Brain microvascular endothelial cell (primary cell): ENCODE measurements around the gene TECPR1.

Experiments
- DNase-seq: peaks from one replicate; pipeline ENCODE4 v3.0.0-alpha.2; 2020
- H3K27ac ChIP-seq: fragments of 250-450 bp; sonication (Bioruptor Pico); 2 replicates; pipeline ENCODE4 v1.5.1; 2020; ENCODE audit warnings: mild to moderate bottlenecking, moderate library complexity
- H3K27me3 ChIP-seq: fragments of 250-450 bp; sonication (Bioruptor Pico); replicated peaks from 2 replicates; pipeline ENCODE4 v1.5.1; 2020; ENCODE audit warnings: mild to moderate bottlenecking
- H3K36me3 ChIP-seq: fragments of 250-450 bp; sonication (Bioruptor Pico); replicated peaks from 2 replicates; pipeline ENCODE4 v1.5.1; 2020; ENCODE audit warnings: mild to moderate bottlenecking
- H3K4me3 ChIP-seq: 2 replicates; pipeline ENCODE4 v1.5.1; 2011; ENCODE audit warnings: low read depth, mild to moderate bottlenecking, control low read depth, low read length, moderate library complexity
- in situ Hi-C: cut with HindIII; loops from 2 replicates; pipeline ENCODE4 v1.10.0; 2017; ENCODE audit warnings: low sequenced_read_pairs, low pct_ligation_motif_present
- TF ChIP-seq, protein P1 (sequence below): IDR thresholded peaks from 2 replicates; pipeline ENCODE4 v1.5.1; 2011; ENCODE audit warnings: low read depth, mild to moderate bottlenecking, moderate library complexity, low read length, control low read depth, inconsistent platforms; ENCODE audit errors: missing control alignments

The TECPR1 gene

DNA sequence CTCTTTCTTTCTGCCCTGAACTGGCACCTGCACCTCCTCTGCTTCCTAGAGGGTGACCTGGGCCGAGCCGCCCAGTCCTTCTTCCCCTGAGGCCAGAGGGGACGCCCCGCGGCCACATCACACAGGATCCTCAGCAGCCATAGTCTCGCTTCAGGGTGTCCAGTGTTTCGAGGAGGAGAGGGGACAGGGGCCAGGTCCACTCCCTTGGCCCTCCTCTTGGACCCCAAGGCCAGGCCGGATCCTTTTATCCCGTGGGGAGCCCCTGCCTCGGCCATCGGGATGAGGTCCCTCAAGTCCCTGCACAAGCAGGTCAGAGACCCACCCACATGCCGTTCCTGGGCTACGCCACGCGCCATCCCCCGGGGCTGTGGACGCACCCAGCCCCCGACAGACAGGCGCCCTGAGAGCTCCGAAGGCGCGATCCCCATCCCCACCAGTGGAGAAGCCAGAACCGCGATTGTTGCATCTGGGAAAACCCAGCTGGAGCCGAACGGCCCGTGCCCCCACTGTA is 37.2 kb downstream of the TECPR1 start:
- DNase-seq: no peak
- Histone ChIP-seq H3K27me3 (no peaks in the 10 kb centered on the region), H3K4me3 (no peak overlapping the region), H3K27ac (no peak overlapping the region), H3K36me3 (peaks cover 5% of the 10 kb centered on the region)
- in situ Hi-C loops: no loop called here
- TF ChIP-seq, protein P1, sequence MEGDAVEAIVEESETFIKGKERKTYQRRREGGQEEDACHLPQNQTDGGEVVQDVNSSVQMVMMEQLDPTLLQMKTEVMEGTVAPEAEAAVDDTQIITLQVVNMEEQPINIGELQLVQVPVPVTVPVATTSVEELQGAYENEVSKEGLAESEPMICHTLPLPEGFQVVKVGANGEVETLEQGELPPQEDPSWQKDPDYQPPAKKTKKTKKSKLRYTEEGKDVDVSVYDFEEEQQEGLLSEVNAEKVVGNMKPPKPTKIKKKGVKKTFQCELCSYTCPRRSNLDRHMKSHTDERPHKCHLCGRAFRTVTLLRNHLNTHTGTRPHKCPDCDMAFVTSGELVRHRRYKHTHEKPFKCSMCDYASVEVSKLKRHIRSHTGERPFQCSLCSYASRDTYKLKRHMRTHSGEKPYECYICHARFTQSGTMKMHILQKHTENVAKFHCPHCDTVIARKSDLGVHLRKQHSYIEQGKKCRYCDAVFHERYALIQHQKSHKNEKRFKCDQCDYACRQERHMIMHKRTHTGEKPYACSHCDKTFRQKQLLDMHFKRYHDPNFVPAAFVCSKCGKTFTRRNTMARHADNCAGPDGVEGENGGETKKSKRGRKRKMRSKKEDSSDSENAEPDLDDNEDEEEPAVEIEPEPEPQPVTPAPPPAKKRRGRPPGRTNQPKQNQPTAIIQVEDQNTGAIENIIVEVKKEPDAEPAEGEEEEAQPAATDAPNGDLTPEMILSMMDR: no peak

DNA sequence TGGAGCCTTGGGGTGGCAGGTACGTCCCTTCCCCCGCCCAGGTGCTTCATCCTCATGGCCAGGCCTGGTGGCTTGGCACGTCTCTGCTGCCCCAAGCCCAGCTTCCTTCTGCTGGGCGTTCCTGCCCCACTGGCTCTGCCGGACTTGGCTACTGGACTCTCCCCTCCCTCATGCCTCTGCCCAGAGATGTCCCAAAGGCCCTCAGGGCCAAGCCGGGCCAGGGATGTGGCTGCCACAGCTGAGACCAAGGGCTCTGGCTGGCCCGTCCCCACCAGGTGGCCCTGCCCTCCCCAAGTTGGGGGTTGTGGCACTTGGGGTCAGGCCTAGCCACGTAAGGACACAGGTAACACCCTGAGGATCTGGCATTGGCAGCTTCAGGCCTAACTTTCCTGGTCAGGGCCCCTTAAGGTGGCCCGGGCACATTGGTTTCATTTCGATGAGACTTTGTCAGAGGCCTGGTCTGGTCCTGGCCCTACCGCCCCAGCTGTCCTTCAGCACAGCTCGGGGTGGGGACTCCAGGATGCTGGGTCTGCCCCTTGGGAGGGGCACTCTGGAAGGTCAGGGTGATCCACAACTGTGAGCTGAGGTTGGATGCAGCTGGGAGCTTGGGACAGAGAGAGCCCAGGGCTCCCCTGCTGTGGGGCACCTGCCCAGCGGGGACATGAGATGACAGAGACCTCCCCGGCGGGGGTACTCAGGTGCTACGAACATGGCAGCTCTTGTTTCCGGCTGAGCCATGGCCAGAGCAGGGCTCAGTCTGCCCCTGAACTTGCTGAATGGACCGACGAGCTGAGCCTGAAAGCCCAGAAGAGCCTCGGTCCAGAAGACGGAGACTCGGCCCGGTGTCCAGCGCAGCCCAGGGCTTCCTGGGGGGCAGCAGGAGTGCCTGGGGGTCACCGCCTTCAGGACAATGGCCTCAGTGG is 37.9 kb downstream of the TECPR1 start:
- no peak for DNase-seq
- TF ChIP-seq, protein P1: no peak

DNA sequence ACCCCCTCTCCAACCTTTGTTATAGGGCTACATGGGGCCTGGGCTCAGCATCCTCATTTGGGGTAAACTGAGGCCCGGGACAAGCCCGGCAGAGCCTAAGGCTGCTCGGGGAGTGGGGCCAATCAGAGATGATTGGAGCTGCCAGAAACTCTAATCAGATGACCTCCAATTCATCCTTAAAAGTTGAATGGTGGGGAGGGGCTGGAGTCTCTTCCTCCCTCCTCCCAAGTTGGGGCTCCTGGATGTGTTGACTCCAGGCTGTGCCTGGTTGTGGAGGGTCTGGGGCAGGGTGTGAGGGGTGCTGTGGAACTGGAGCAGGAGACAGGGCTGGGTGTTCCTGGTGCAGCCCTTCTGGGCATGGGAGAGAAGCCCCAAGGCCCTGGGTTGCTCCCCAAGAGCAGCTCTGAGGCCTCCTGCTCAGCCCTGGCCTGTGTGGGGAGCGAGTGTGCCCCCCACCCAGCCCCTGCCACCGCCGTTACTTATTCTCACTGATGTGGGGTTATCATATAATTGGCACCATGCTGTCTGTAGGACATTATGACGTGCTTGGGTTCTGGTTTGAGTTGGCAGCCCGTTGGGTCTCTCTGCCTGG is 38.6 kb downstream of the TECPR1 start:
- in situ Hi-C loops: no loop called here
- H3K36me3 ChIP-seq: peaks cover 5% of the 10 kb centered on the region
- TF ChIP-seq, protein P1: no peak
- no peak for DNase-seq
- H3K27me3 ChIP-seq: no peaks in the 10 kb centered on the region
- no peak overlapping the region for H3K4me3 ChIP-seq
- H3K27ac ChIP-seq: no peak overlapping the region

More for the DNA sequence above, 37.9 kb downstream of the TECPR1 start:
- Histone ChIP-seq H3K4me3 (no peak overlapping the region), H3K27me3 (no peaks in the 10 kb centered on the region), H3K27ac (no peak overlapping the region), H3K36me3 (peaks cover 5% of the 10 kb centered on the region)
- in situ Hi-C loops: no loop called here

DNA sequence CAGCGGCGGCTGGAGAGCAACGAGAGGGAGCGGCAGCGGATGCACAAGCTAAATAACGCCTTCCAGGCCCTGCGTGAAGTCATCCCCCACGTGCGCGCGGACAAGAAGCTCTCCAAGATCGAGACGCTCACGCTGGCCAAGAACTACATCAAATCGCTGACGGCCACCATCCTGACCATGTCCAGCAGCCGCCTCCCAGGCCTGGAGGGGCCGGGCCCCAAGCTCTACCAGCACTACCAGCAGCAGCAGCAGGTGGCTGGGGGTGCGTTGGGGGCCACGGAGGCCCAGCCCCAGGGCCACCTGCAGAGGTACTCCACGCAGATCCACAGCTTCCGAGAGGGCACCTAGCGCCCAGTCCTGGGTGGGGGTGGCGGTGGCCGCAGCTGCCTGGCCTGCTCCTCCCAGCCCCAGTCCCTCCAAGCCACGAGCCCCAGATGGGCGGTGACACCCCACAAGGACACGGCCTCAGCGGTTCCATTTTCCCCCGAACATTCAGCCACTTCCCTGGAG is 39.4 kb downstream of the TECPR1 start:
- peaks cover 5% of the 10 kb centered on the region for H3K36me3 ChIP-seq
- TF ChIP-seq, protein P1: no peak
- in situ Hi-C loops: no loop called here
- DNase-seq: no peak
- H3K27ac ChIP-seq: no peak overlapping the region
- no peak overlapping the region for H3K4me3 ChIP-seq
- no peaks in the 10 kb centered on the region for H3K27me3 ChIP-seq

DNA sequence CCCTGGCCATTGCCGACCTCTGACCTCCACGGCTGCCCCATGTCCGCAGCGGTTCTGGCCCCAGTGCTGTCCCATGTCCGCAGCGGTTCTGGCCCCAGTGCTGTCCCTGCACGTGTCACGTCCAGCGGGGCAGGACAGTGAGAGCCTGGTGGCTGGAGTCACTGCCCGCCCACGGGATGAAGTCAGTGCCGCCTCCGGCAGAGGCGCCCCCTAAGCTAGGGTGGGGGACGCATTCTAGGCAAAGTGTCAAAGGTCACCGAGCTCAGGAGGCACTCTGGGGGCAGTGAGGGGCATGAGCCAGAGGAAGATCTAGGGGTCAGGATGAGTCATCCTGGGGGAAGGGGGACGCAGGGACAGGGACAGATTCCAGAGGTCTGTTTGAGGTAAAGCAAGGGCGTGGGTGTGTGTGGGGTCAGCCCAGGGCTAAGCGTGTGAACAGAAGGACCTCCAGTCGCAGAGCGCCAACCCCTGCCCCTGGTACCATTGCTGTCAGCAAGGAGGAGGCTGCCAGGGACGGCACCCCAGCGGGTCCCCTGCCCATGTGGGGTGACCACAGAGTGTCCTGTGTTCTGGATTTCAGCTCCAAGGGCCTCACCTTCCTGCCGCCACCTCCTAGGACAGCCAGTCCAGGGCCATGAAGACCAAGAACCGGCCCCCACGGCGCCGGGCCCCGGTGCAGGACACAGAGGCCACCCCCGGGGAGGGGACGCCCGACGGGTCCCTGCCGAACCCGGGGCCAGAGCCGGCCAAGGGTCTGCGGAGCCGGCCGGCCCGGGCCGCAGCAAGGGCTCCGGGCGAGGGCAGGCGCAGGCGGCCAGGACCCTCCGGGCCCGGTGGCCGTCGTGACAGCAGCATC is 40.1 kb downstream of the TECPR1 start:
- Histone ChIP-seq H3K27ac (no peak overlapping the region), H3K4me3 (peak overlapping the region; percentile 33), H3K36me3 (peaks cover 5% of the 10 kb centered on the region), H3K27me3 (no peaks in the 10 kb centered on the region)
- in situ Hi-C loops: no loop called here
- TF ChIP-seq, protein P1: no peak
- DNase-seq: no peak
